GM23338 (cell line): ENCODE measurements around the gene CCDC157. TPM values are rescaled to one million over a fixed set of nuclear protein-coding genes. Genes with fewer than 3 reads are reported as not detected.

Source experiments
- ATAC-seq: fragments of 200-7000 bp; cut with Tn5 transposase; 3 replicates; pipeline ENCODE4 v1.9.1; 2020
- DNase-seq: peaks from one replicate; pipeline ENCODE4 v3.0.0-alpha.2; 2015; ENCODE audit warnings: low spot score
- H2AFZ ChIP-seq: fragments of 200-600 bp; sonication (generic); 2 replicates; pipeline ENCODE4 v1.8.0; 2016; ENCODE audit warnings: antibody characterized with exemption, mild to moderate bottlenecking, moderate library complexity
- H3F3A ChIP-seq: fragments of 200-600 bp; sonication (generic); replicated peaks from 2 replicates; pipeline ENCODE4 v1.8.0; 2017; ENCODE audit warnings: antibody characterized with exemption, mixed run types, low read depth
- H3K27ac ChIP-seq: fragments of 200-600 bp; sonication (generic); 2 replicates; pipeline ENCODE4 v1.6.1; 2016; ENCODE audit warnings: low read depth
- H3K27me3 ChIP-seq: fragments of 200-600 bp; sonication (generic); 2 replicates; pipeline ENCODE4 v1.8.0; 2016; ENCODE audit warnings: mild to moderate bottlenecking, mixed run types, moderate library complexity; ENCODE audit not compliant: insufficient read depth
- H3K36me3 ChIP-seq: fragments of 200-600 bp; sonication (generic); 2 replicates; pipeline ENCODE4 v1.8.0; 2016; ENCODE audit warnings: mild to moderate bottlenecking; ENCODE audit not compliant: insufficient read depth
- H3K4me1 ChIP-seq: fragments of 200-600 bp; sonication (generic); 2 replicates; pipeline ENCODE4 v1.8.0; 2016; ENCODE audit warnings: mild to moderate bottlenecking, moderate library complexity; ENCODE audit not compliant: insufficient read depth
- H3K4me2 ChIP-seq: fragments of 200-600 bp; sonication (generic); 2 replicates; pipeline ENCODE4 v1.7.1; 2017; ENCODE audit warnings: mixed run types
- H3K4me3 ChIP-seq: fragments of 200-600 bp; sonication (generic); 2 replicates; pipeline ENCODE4 v1.6.1; 2016; ENCODE audit warnings: mixed run types
- H3K79me2 ChIP-seq: fragments of 200-600 bp; sonication (generic); replicated peaks from 2 replicates; pipeline ENCODE4 v1.8.0; 2017; ENCODE audit warnings: mild to moderate bottlenecking; ENCODE audit not compliant: insufficient read depth
- H3K9me2 ChIP-seq: fragments of 200-600 bp; sonication (generic); 2 replicates; pipeline ENCODE4 v1.8.0; 2017; ENCODE audit not compliant: insufficient read depth
- H4K20me1 ChIP-seq: fragments of 200-600 bp; sonication (generic); replicated peaks from 2 replicates; pipeline ENCODE4 v1.8.0; 2017; ENCODE audit warnings: mild to moderate bottlenecking; ENCODE audit not compliant: insufficient read depth
- H3K27ac Mint-ChIP-seq: 2 replicates; pipeline ENCODE4 v1.8.0; 2020; ENCODE audit warnings: inconsistent platforms, mild to moderate bottlenecking, moderate library complexity, mixed read lengths
- H3K27me3 Mint-ChIP-seq: 3 replicates; pipeline ENCODE4 v1.8.0; 2022; ENCODE audit warnings: low read depth, mild to moderate bottlenecking, moderate library complexity, mixed read lengths, inconsistent platforms; ENCODE audit not compliant: insufficient read depth, poor library complexity
- H3K36me3 Mint-ChIP-seq: 3 replicates; pipeline ENCODE4 v1.8.0; 2021; ENCODE audit warnings: low read depth, mild to moderate bottlenecking, inconsistent platforms, moderate library complexity, mixed read lengths
- H3K4me1 Mint-ChIP-seq: 3 replicates; pipeline ENCODE4 v1.8.0; 2020; ENCODE audit warnings: mild to moderate bottlenecking, inconsistent platforms, mixed read lengths
- H3K4me3 Mint-ChIP-seq: 3 replicates; pipeline ENCODE4 v1.8.0; 2021; ENCODE audit warnings: moderate library complexity, mild to moderate bottlenecking, inconsistent platforms, mixed read lengths
- H3K9me3 Mint-ChIP-seq: 3 replicates; pipeline ENCODE4 v1.8.0; 2020; ENCODE audit warnings: moderate library complexity, mild to moderate bottlenecking, inconsistent platforms, mixed read lengths
- CREB1 ChIP-seq: fragments of 250-450 bp; sonication (Bioruptor Pico); IDR thresholded peaks from 2 replicates; pipeline ENCODE4 v1.5.0; 2020; ENCODE audit warnings: low read depth, mild to moderate bottlenecking, moderate library complexity
- POLR2AphosphoS5 ChIP-seq: IDR thresholded peaks from 2 replicates; pipeline ENCODE4 v1.6.1; 2016; ENCODE audit warnings: antibody characterized with exemption, low read depth
- ZNF331 ChIP-seq: fragments of 250-450 bp; sonication (Bioruptor Pico); IDR thresholded peaks from 2 replicates; pipeline ENCODE4 v1.5.0; 2020; ENCODE audit warnings: low read depth, mild to moderate bottlenecking, moderate library complexity
- long read RNA-seq: library from polyadenylated mRNA; unstranded; transcript quantifications from one replicate; pipeline ENCODE4 v2.0.0, GENCODE V29; 2020; ENCODE audit not compliant: unreplicated experiment
- polyA plus RNA-seq: library from polyadenylated mRNA; unstranded; fragments of >200 nt; fragmentation: Nextera tagmentation; extraction: Ambion mirVana; gene quantifications from 2 replicates; pipeline ENCODE4 v1.2.1, GENCODE V29; 2016
- total RNA-seq: library from RNA; depleted of rRNA; stranded (reverse); fragments of >200 nt; shearing (Covaris generic); gene quantifications from 2 replicates; pipeline ENCODE4 v1.2.3, GENCODE V29; 2014; rRNA removed
- TF ChIP-seq, protein P1 (sequence below): IDR thresholded peaks from 2 replicates; pipeline ENCODE4 v1.6.1; 2016; ENCODE audit warnings: antibody characterized with exemption
- TF ChIP-seq, protein P2 (sequence below), 2 experiments: fragments of 200-600 bp in 1 of 2; sonication (generic) in 1 of 2; conservative IDR thresholded peaks; 2 replicates each; pipeline versions ENCODE4 v1.5.1 to v1.6.1; 2016 to 2017; ENCODE audit warnings: antibody characterized with exemption in 2 of 2, low read depth in 2 of 2, mild to moderate bottlenecking in 2 of 2, moderate library complexity in 1 of 2
- TF ChIP-seq, protein P3 (sequence below): IDR thresholded peaks from one replicate; pipeline ENCODE4 v1.6.1; 2018; ENCODE audit warnings: antibody characterized with exemption; ENCODE audit not compliant: unreplicated experiment

The CCDC157 gene
- total RNA-seq (6.9 and 7.9 TPM in 2 replicates), polyA plus RNA-seq (3.7 and 3.8 TPM in 2 replicates)
- long read RNA-seq, transcript CCDC157-202 (3 exons, 1,759 nt) = major isoform, 5 of 6 reads
- long read RNA-seq, partial matches to known transcripts = 0 of 6 reads
- long read RNA-seq, other reads (novel, unspliced or antisense) = 1 of 6 reads

DNA sequence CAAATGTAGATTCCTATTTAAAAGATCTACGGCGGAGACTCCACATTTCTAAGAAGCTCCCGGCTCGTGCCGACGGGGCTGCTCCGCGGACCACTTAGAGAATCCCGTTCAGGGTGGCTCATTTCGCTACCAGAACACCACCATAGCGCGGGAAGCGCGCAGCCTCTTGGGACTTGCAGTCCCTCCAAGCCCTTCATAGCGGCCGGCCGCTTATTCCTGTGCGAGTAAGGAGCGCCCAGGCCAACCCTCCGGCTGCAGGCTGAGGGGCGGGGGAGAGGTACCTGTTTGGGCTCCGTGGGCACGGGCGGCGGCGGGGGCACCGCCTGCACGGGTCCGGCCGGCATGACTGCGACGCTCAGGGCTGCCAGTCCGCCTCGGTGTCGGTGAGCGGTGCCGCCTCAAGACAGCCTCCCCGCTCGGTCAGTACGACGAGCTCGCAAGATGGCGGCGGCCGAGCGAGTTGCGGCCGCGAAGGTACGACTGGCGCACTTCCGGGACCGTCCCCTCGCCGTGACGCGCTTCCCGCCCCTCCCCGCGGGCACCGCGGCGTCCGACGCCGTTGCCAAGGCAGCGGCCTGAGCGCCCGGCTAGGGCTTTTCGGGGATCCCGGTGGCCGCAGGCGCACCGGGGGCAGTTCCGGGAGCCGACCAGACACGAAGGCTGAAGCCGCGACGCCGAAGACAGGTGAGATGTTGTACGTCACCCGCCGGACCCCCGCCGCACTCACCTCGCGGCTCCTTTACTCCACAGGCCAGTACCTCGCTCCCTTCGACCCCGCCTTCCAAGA is at the start of gene CCDC157, which contains the start of gene SF3A1:
TSS of gene CCDC157 (plus strand) at position 559 of the 787 bp plus-strand sequence. CDS start 8,994 bp downstream, outside the sequence.
TSS of gene SF3A1 (minus strand) at position 446 of the 787 bp plus-strand sequence. CDS start at position 344, 102 bp downstream.
- H3K4me3 Mint-ChIP-seq = peak within 1 kb of the TSS; percentile 98
- ATAC-seq (peak; percentile 94), DNase-seq (peak; percentile 97)
- H3K4me1 ChIP-seq = peaks cover 16% of the 10 kb centered on the region; the same call in 1 of the 2 replicates
- peaks cover 19% of the 10 kb centered on the region for H3K4me1 Mint-ChIP-seq
- TF ChIP-seq, protein P1, sequence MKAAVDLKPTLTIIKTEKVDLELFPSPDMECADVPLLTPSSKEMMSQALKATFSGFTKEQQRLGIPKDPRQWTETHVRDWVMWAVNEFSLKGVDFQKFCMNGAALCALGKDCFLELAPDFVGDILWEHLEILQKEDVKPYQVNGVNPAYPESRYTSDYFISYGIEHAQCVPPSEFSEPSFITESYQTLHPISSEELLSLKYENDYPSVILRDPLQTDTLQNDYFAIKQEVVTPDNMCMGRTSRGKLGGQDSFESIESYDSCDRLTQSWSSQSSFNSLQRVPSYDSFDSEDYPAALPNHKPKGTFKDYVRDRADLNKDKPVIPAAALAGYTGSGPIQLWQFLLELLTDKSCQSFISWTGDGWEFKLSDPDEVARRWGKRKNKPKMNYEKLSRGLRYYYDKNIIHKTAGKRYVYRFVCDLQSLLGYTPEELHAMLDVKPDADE = peak; percentile 87
- TF ChIP-seq, protein P2, sequence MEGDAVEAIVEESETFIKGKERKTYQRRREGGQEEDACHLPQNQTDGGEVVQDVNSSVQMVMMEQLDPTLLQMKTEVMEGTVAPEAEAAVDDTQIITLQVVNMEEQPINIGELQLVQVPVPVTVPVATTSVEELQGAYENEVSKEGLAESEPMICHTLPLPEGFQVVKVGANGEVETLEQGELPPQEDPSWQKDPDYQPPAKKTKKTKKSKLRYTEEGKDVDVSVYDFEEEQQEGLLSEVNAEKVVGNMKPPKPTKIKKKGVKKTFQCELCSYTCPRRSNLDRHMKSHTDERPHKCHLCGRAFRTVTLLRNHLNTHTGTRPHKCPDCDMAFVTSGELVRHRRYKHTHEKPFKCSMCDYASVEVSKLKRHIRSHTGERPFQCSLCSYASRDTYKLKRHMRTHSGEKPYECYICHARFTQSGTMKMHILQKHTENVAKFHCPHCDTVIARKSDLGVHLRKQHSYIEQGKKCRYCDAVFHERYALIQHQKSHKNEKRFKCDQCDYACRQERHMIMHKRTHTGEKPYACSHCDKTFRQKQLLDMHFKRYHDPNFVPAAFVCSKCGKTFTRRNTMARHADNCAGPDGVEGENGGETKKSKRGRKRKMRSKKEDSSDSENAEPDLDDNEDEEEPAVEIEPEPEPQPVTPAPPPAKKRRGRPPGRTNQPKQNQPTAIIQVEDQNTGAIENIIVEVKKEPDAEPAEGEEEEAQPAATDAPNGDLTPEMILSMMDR (conservative IDR thresholded peaks at IDR 0.05; ENCODE audit: low read depth in 2 of 2) = no peak
- TF ChIP-seq POLR2AphosphoS5 = peak; percentile 87
- TF ChIP-seq ZNF331 (CRISPR knock-in tag) = no peak
- peak; percentile 95 for TF ChIP-seq CREB1
- TF ChIP-seq, protein P3, sequence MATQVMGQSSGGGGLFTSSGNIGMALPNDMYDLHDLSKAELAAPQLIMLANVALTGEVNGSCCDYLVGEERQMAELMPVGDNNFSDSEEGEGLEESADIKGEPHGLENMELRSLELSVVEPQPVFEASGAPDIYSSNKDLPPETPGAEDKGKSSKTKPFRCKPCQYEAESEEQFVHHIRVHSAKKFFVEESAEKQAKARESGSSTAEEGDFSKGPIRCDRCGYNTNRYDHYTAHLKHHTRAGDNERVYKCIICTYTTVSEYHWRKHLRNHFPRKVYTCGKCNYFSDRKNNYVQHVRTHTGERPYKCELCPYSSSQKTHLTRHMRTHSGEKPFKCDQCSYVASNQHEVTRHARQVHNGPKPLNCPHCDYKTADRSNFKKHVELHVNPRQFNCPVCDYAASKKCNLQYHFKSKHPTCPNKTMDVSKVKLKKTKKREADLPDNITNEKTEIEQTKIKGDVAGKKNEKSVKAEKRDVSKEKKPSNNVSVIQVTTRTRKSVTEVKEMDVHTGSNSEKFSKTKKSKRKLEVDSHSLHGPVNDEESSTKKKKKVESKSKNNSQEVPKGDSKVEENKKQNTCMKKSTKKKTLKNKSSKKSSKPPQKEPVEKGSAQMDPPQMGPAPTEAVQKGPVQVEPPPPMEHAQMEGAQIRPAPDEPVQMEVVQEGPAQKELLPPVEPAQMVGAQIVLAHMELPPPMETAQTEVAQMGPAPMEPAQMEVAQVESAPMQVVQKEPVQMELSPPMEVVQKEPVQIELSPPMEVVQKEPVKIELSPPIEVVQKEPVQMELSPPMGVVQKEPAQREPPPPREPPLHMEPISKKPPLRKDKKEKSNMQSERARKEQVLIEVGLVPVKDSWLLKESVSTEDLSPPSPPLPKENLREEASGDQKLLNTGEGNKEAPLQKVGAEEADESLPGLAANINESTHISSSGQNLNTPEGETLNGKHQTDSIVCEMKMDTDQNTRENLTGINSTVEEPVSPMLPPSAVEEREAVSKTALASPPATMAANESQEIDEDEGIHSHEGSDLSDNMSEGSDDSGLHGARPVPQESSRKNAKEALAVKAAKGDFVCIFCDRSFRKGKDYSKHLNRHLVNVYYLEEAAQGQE = no peak
- peak within 1 kb of the TSS; percentile 90 for H3K4me2 ChIP-seq
- peaks cover 4% of the 10 kb centered on the region for H3K27me3 Mint-ChIP-seq
- H2AFZ ChIP-seq = peak within 1 kb of the TSS; percentile 91
- H3K27ac Mint-ChIP-seq = peak within 1 kb of the TSS; percentile 97
- H3K9me2 ChIP-seq = no peaks in the 10 kb centered on the region
- 0 out of 2 replicates have a peak, but pooled peaks cover 8% of the 10 kb centered on the region for H3F3A ChIP-seq
- peaks cover 45% of the 10 kb centered on the region for H3K79me2 ChIP-seq
- H3K36me3 ChIP-seq = peaks cover 8% of the 10 kb centered on the region
- peak within 1 kb of the TSS; percentile 93 for H3K27ac ChIP-seq
- H3K4me3 ChIP-seq = peak within 1 kb of the TSS; percentile 96
- no peaks in the 10 kb centered on the region for H3K27me3 ChIP-seq
- no peaks in the 10 kb centered on the region for H3K9me3 Mint-ChIP-seq
- peaks cover 25% of the 10 kb centered on the region for H3K36me3 Mint-ChIP-seq
- H4K20me1 ChIP-seq = peaks cover 30% of the 10 kb centered on the region
